GM12878 (cell line): ENCODE measurements around the gene ITIH5. TPM values are rescaled to one million over a fixed set of nuclear protein-coding genes. Genes with fewer than 3 reads are reported as not detected.

Source experiments
- CEBPB ChIP-seq, 2 experiments: fragments of 150-350 bp in 1 of 2; IDR thresholded peaks; 2 replicates each; pipeline ENCODE4 v1.6.1; 2012 to 2014; ENCODE audit warnings: low read depth in 2 of 2, low read length in 2 of 2, borderline replicate concordance in 1 of 2, inconsistent platforms in 1 of 2
- ETV6 ChIP-seq, 2 experiments: fragments of 450-650 bp in 1 of 2; IDR thresholded peaks in 1 of 2; conservative IDR thresholded peaks in 1 of 2; 2 replicates each; pipeline ENCODE4 v1.6.1; 2014; ENCODE audit warnings: antibody characterized with exemption in 1 of 2, borderline replicate concordance in 1 of 2, low read depth in 1 of 2, mild to moderate bottlenecking in 1 of 2, moderate library complexity in 1 of 2
- STAT1 ChIP-seq: fragments of 450-650 bp; conservative IDR thresholded peaks from 2 replicates; pipeline ENCODE4 v1.6.1; 2014; ENCODE audit warnings: antibody characterized with exemption, mild to moderate bottlenecking
- ZNF384 ChIP-seq: IDR thresholded peaks from 2 replicates; pipeline ENCODE4 v1.6.1; 2012; ENCODE audit warnings: low read depth, mild to moderate bottlenecking, low read length, improper control_type of control experiment, borderline replicate concordance
- polyA plus RNA-seq, 11 experiments: library from polyadenylated mRNA; depleted of rRNA in 4 of 11; unstranded in 6 of 11; stranded (reverse) in 5 of 11; fragments of >200 nt; fragmentation: Nextera tagmentation in 4 of 11; fragmentation: Illumina TruSeq in 1 of 11; extraction: Ambion mirVana in 4 of 11; extraction: Trizol in 1 of 11; gene quantifications; 1 replicate in 1 of 11; 2 replicates in 10 of 11; pipeline versions ENCODE4 v1.2.1 to v1.2.3, GENCODE V29; 2011 to 2016; ENCODE audit warnings: inconsistent platforms in 2 of 11, missing spikeins in 2 of 11, low read depth in 1 of 11
- total RNA-seq, 4 experiments: library from RNA; depleted of rRNA in 3 of 4; stranded (reverse); fragments of >200 nt in 3 of 4; fragmentation: Illumina TruSeq in 1 of 4; extraction: Trizol in 1 of 4; gene quantifications; 2 replicates each; pipeline versions ENCODE4 v1.2.1 to v1.2.3, GENCODE V29; 2013 to 2021
- TF ChIP-seq, protein P1 (sequence below): fragments of 450-650 bp; IDR thresholded peaks from 2 replicates; pipeline ENCODE4 v1.6.1; 2017; ENCODE audit warnings: antibody characterized with exemption, mild to moderate bottlenecking, moderate library complexity
- TF ChIP-seq, protein P2 (sequence below): IDR thresholded peaks from 2 replicates; pipeline ENCODE4 v1.6.1; 2011; ENCODE audit warnings: mild to moderate bottlenecking, low read depth, low read length, moderate library complexity; ENCODE audit not compliant: insufficient replicate concordance
- TF ChIP-seq, protein P3 (sequence below): fragments of 450-650 bp; IDR thresholded peaks from 2 replicates; pipeline ENCODE4 v1.6.1; 2017; ENCODE audit warnings: mild to moderate bottlenecking

ITIH5 gene
- total and polyA plus RNA-seq, 10 of the 15 experiments (the other 5 are each of a cell fraction or from before 2014, with no cell fraction given): 0.14 to 0.43 (median 0.21) TPM; not detected in 7

DNA sequence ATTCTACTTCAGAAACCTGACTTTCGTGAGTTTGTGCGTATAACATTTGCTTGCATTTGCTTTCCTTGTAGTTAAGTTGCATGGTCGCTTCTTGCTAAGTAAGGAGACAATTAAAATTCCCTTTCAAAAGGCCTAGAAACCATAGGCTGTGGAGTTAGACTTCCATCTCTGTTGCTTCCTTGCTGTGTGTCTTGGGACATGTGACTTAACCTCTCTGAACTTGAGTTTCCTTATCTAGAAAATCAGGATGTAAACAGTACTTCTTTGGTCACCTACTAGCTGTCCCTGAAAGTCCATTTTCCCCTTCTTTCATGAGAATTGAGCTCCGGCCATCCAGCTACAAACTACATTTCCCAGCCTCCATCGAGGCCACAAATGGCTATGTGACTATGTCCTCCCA lies 89.2 kb downstream of the ITIH5 start (continued):
- TF ChIP-seq, protein P1, sequence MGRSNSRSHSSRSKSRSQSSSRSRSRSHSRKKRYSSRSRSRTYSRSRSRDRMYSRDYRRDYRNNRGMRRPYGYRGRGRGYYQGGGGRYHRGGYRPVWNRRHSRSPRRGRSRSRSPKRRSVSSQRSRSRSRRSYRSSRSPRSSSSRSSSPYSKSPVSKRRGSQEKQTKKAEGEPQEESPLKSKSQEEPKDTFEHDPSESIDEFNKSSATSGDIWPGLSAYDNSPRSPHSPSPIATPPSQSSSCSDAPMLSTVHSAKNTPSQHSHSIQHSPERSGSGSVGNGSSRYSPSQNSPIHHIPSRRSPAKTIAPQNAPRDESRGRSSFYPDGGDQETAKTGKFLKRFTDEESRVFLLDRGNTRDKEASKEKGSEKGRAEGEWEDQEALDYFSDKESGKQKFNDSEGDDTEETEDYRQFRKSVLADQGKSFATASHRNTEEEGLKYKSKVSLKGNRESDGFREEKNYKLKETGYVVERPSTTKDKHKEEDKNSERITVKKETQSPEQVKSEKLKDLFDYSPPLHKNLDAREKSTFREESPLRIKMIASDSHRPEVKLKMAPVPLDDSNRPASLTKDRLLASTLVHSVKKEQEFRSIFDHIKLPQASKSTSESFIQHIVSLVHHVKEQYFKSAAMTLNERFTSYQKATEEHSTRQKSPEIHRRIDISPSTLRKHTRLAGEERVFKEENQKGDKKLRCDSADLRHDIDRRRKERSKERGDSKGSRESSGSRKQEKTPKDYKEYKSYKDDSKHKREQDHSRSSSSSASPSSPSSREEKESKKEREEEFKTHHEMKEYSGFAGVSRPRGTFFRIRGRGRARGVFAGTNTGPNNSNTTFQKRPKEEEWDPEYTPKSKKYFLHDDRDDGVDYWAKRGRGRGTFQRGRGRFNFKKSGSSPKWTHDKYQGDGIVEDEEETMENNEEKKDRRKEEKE: no peak
- TF ChIP-seq CEBPB (IDR thresholded peaks at IDR 0.05; ENCODE audit: borderline replicate concordance in 1 of 2, low read depth in 2 of 2, low read length in 2 of 2) (no peak), ETV6 (conservative IDR thresholded peaks at IDR 0.05 in 1 of 2, IDR thresholded peaks at IDR 0.05 in 1 of 2; ENCODE audit: borderline replicate concordance in 1 of 2, low read depth in 1 of 2) (no peak), STAT1 (no peak), ZNF384 (no peak)
- TF ChIP-seq, protein P2, sequence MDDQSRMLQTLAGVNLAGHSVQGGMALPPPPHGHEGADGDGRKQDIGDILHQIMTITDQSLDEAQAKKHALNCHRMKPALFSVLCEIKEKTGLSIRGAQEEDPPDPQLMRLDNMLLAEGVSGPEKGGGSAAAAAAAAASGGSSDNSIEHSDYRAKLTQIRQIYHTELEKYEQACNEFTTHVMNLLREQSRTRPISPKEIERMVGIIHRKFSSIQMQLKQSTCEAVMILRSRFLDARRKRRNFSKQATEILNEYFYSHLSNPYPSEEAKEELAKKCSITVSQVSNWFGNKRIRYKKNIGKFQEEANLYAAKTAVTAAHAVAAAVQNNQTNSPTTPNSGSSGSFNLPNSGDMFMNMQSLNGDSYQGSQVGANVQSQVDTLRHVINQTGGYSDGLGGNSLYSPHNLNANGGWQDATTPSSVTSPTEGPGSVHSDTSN: no peak
- TF ChIP-seq, protein P3, sequence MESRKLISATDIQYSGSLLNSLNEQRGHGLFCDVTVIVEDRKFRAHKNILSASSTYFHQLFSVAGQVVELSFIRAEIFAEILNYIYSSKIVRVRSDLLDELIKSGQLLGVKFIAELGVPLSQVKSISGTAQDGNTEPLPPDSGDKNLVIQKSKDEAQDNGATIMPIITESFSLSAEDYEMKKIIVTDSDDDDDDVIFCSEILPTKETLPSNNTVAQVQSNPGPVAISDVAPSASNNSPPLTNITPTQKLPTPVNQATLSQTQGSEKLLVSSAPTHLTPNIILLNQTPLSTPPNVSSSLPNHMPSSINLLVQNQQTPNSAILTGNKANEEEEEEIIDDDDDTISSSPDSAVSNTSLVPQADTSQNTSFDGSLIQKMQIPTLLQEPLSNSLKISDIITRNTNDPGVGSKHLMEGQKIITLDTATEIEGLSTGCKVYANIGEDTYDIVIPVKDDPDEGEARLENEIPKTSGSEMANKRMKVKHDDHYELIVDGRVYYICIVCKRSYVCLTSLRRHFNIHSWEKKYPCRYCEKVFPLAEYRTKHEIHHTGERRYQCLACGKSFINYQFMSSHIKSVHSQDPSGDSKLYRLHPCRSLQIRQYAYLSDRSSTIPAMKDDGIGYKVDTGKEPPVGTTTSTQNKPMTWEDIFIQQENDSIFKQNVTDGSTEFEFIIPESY: no peak
